Measurements from ENCODE around the gene CDHR5.

DNA sequence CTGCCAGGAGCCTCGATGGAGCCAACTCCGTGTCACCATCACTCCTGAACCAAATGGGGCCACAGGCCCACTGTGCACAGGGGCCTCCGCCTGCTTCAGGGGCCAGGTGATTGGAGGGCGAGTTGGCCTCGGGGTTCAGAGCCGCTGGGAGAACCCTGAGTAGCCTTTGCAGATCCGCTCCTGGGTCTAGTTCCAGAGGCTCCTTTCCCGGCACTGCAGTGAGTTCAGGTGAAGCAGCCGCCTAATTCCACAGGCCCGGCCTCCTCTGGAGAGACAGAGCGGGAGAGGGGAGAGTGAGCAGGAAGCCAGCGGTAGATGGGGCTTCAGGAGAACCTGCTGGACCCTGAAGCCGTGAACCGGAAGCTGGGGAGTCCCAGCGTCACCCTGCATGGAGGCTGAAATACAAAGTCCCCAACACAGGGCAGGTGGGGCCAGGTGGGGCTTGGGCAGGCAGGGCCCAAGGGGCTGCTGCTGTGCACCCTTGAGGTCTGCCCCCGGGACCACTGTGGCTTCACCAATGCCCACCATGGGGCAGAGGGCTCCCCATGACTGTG lies 34.9 kb upstream of the CDHR5 start:
- TF ChIP-seq, protein P1, sequence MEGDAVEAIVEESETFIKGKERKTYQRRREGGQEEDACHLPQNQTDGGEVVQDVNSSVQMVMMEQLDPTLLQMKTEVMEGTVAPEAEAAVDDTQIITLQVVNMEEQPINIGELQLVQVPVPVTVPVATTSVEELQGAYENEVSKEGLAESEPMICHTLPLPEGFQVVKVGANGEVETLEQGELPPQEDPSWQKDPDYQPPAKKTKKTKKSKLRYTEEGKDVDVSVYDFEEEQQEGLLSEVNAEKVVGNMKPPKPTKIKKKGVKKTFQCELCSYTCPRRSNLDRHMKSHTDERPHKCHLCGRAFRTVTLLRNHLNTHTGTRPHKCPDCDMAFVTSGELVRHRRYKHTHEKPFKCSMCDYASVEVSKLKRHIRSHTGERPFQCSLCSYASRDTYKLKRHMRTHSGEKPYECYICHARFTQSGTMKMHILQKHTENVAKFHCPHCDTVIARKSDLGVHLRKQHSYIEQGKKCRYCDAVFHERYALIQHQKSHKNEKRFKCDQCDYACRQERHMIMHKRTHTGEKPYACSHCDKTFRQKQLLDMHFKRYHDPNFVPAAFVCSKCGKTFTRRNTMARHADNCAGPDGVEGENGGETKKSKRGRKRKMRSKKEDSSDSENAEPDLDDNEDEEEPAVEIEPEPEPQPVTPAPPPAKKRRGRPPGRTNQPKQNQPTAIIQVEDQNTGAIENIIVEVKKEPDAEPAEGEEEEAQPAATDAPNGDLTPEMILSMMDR (IDR thresholded peaks at IDR 0.05), result no peak
- TF ChIP-seq POLR2A (IDR thresholded peaks at IDR 0.05), result no peak

Data from testis (tissue), 2 donors.